NCI-H226 (cell line): Measurements from ENCODE around the gene ANO9.

Experiments used
- DNase-seq: peaks from one replicate; pipeline ENCODE4 v3.0.0-alpha.2; 2015

The ANO9 gene

DNA sequence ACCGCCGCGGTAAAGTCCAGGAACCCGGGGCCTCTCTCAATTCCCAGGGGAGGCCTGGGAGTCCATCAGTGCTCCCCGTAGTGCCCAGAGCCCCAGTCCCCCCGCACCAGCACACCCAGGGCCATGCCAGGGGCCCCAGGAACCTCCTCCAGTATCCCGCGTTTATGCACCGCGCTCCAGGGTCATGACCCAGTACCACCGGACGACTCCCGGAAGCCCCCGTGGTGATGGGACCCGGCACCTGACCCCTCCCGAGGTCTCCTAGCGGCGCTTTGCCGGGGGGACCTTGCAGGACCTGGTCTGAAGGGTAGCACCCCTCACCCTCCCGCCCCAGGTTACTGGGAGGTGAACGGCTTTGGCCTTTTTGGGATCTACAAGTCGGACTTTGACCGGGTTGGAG is 61.3 kb downstream of the ANO9 start:
- no peak for DNase-seq

DNA sequence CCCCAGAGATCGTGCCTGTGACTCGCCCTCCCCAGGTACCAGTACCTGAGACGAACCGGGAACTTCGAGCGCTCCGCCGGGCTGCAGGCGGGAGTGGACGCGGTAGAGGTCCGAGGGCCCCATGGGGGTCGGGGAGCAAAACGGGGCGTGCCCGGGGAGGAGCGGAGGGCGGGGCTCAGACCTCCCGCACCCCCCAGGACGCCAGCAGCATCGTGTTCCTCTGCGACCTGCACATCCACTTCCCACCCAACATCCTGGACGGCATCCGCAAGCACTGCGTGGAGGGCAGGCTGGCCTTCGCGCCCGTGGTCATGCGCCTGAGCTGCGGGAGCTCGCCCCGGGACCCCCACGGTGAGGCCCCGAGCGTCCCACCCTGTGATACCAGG is 61.7 kb downstream of the ANO9 start:
- no peak for DNase-seq

DNA sequence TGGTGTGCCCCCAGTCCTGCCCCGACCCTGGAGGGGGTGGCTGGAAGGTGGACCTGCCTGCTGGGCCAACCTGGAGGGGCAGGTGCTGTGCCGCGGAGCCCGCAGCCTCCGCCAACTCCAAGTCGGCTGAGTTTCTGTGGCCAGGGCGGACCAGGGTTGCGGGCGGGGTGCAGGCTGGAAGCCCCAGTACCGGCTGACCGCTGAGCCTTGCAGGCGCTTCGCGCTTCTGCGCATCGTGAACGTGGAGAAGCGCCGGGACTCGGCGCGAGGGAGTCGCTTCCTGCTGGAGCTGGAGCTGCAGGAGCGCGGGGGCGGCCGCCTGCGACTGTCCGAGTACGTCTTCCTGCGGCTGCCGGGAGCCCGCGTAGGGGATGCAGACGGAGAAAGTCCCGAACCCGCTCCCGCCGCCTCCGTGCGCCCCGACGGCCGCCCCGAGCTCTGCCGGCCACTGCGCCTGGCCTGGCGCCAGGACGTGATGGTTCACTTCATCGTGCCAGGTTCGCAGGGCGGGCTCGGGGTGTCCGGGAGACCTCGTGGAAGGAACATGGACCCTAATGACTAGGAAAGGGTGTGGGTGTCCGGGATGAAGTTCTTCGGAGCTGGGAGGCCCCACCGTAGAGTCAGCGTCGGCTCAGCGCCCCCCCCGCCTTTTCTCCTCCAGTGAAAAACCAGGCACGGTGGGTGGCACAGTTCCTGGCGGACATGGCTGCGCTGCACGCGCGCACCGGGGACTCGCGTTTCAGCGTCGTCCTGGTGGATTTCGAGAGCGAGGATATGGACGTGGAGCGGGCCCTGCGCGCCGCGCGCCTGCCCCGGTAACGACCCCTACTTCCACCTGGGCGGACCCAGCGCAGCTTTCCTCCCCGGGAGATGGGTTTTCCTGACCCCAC is 62.4 kb downstream of the ANO9 start:
- no peak for DNase-seq

DNA sequence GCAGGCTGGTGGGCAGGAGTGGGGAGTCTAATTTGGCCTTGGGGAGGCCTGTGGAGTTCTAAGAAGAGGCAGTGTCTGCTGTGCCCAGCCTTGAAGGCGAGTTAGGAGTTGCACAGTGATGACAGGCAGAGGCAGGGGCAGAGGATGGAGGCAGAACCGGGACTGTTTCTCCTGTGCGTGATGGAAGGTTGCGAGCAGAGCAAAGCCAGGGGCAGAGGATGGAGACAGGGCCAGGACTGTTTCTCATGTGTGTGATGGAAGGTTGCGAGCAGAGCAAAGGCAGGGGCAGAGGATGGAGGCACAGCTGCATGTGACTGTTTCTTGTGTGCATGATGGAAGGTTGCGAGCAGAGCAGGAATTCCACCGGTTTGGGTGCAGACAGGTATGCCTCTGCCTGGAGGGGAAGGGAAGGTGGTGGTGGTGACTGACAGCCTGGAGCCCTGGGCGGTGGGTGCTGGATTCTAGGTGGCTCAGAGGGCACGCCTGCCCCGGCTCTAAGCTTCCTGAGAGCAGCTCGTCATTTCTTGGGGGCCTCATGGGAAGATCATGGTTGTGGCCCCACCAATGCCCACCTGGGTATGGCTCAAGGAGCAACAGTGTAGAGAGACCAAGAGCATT is 63.8 kb downstream of the ANO9 start:
- no peak for DNase-seq

DNA sequence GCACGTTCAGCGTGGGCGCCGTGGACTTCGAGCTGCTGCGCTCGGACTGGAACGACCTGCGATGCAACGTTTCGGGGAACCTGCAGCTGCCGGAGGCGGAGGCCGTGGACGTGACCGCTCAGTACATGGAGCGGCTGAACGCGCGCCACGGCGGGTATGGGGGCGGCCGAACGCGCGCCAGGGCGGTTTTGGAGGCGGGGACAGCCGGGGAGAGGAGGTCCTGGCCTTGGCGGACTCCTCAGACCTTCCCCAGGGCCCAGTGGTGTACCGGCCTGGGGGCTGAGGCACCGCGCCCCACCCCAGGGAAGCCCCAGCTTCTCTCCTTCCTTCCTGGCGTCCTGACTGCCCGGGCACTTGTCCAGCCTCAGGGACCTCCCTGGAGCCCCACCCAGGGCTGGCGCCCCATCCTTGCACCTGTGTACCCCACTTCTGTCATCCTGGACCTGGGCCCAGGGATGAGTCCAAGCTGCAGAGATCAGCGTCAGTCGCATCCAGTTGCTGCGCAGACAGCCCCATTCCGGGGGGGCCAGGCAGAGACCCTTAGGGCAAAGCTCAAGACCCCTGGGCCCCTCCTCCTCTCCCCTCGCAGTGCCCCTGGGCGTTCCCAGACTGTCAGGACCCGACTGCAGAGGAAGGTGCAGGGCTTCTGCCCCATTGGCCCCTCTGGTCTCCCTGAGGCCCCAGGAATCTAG is 64.5 kb downstream of the ANO9 start:
- DNase-seq = no peak

DNA sequence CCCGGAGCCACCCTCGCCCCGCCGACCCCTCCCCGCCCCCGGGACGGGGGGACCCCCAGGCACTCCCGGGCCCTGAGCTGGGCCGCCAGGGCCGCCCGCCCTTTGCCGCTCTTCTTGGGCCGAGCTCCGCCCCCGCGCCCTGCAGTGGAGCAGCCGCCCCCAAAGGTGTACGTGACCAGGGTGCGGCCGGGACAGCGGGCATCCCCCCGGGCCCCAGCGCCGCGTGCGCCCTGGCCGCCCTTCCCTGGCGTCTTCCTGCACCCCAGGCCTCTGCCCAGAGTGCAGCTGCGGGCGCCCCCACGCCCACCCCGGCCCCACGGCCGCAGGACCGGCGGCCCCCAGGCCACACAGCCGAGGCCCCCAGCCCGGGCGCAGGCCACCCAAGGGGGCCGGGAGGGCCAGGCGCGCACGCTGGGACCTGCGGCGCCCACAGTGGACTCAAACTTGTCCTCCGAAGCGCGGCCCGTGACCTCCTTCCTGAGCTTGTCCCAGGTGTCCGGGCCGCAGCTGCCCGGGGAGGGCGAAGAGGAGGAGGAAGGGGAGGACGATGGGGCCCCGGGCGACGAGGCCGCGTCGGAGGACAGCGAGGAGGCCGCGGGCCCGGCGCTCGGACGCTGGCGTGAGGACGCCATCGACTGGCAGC is 65.2 kb downstream of the ANO9 start:
- no peak for DNase-seq

DNA sequence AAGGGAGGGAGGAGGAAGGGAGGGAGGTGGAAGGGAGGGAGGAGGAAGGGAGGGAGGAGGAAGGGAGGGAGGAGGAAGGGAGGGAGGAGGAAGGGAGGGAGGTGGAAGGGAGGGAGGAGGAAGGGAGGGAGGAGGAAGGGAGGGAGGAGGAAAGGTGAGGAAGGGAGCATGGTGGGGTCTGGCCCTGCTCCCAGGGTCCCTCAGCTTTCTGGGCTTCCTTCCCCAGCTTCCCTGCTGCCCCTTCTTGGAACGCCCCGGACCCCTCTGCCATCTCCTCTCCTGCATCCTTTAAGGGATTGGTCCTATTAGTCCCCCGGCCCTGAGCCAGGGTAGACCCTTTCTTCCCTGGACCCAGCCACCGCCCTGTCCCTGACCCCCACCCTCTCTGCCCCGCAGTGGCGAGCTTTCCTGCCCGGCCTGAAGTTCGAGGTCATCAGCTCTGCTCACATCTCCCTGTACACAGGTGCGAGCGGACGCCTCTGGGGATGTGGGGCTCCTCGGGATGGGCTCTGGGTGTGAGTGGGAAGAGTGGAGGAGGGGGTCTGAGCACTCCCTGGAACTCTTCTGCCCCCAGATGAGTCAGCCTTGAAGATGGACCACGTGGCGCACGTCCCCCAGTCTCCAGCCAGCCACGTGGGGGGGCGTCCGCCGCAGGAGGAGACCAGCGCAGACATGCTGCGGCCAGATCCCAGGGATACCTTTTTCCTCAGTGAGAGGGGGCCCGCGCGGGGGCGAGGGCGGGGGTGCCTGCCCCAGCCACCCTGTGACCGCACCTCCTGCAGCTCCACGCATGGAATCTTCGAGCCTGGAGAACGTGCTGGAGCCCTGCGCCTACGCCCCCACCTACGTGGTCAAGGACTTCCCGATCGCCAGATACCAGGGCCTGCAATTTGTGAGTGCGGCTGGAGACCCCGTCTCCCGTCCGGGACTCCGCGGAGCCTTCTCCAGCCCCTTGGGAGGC is 66.5 kb downstream of the ANO9 start:
- no peak for DNase-seq

DNA sequence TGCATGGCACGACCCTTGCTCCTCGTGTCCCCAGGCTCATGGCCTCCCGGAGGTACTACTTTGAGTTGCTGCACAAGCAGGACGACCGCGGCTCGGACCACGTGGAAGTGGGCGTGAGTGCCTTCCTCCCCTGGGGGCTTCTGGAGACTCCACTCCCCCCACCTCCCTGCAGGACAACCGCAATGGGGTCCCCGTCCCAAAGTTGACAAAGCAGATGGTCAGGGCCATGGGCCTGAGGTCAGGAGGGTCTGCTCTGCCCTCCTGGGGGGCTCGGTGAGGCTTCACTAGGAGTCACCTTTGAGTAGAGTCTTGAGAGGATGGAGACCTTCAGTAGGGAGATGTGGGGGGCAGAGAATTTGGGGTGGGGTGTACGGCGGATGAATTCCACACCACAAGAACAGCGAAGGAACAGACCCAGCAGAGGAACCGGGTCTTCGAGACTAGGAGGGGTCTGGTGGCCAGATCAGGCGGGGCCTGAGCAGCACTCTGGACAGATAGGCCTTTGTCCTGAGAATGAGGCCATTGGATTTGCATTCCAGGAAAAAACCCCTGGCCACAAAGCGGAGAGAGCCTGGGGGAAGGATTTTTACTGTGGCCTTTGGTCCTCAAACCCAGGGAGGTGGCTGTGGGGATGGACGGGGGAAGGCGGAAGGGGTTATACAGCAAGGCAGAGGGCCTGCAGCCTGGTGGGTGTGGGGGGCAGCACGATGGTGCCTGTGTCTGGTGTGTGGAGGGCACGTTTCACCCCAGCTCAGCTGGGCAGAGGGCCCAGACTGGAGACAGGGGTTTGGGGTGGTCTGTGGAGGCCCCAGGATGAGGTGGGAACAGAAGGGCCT is 67.9 kb downstream of the ANO9 start:
- no peak for DNase-seq

DNA sequence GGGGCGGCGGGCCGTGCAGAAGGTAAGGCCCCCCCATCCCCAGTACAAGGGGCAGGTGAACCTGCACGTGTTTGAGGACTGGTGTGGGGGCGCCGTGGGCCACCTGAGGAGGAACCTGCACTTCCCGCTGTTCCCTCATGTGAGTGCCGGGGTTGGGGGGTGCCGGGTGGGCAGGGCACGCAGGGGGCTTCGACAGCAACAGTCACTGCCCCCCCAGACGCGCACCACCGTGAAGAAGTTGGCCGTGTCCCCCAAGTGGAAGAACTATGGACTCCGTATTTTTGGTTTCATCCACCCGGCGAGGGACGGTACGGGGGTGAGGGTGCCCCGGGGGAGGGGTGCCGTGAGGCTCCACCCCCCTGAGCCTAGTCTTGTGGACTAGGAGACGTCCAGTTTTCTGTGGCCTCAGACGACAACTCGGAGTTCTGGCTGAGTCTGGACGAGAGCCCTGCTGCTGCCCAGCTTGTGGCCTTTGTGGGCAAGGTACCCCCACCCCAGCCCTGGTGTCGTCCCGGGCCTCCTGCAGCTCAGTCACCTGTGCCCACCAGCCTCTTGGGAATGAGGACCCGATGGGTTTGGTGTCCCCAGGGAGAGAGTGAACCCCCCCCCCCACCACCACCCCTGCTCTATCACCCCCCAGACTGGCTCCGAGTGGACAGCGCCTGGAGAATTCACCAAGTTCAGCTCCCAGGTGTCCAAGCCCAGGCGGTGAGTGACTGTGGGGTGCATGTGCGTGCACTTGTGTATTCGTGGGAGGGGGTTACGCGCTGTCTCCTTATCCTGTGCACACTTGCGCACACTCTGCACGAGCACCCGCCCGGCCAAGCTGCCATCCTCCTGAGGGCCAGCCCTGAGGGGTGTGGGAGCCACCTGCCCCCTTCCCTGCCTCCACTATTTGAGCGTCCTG is 68.7 kb downstream of the ANO9 start:
- DNase-seq = no peak

DNA sequence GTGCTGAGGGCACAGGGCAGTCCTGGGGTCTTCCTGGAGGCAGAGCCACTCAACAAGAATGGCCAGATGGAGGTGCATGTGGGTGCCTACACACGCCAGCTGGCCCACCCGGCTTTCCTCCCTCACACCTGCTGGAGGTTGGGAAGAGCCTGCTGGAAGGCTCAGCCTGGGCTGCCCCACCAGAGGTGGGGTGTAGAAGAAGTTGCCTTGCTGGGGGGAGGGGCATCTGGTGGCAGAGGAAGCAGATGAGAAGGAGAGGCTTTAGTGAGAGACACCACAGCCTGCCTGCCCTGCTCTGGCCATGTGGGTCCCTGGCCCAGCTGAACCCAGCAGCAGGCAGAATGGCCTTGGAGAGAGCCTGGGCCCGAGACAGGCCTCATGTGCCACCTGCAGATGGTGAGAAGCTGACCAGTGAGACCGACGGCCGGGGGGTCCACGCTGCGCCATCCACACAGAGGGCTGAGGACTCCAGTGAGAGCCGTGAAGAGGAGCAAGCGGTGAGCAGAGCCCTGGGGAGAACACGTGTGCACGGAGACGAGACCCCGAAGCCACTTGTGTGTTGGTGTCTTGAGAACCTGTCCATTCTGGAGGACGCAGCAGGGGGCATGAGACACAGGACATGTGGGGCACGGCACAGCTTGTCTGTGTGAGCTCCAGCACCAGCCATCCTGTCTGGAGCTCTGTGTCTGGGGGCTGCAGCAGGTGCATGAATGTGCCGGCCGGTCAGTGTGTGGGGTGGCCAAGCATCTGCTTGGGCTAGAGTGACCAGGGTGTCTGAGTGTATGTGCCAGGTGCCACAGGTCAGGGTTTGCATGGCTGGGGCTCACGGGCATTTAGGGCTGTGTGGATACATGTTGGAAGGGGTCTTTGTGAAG is 69.9 kb downstream of the ANO9 start:
- no peak for DNase-seq

DNA sequence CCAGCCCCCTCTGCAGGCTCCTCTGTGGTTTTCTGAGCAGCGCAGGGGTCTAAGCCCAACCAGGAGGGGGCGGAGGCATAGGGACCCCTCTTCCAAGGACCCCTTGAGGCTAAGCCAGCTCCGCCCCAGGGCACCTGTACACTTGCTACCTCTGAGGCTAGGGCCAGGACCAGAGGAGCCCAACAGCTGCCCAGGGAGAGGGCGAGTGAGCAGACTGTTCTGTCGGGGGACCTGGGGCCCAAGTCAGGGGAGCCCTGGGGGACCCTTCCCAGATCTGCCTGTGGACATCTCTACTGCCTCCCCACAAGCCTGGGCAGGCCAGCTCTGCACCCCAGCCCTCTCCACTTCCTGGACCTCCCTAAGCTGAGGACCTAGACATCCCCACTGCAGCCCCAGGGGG is 70.8 kb downstream of the ANO9 start:
- no peak for DNase-seq

DNA sequence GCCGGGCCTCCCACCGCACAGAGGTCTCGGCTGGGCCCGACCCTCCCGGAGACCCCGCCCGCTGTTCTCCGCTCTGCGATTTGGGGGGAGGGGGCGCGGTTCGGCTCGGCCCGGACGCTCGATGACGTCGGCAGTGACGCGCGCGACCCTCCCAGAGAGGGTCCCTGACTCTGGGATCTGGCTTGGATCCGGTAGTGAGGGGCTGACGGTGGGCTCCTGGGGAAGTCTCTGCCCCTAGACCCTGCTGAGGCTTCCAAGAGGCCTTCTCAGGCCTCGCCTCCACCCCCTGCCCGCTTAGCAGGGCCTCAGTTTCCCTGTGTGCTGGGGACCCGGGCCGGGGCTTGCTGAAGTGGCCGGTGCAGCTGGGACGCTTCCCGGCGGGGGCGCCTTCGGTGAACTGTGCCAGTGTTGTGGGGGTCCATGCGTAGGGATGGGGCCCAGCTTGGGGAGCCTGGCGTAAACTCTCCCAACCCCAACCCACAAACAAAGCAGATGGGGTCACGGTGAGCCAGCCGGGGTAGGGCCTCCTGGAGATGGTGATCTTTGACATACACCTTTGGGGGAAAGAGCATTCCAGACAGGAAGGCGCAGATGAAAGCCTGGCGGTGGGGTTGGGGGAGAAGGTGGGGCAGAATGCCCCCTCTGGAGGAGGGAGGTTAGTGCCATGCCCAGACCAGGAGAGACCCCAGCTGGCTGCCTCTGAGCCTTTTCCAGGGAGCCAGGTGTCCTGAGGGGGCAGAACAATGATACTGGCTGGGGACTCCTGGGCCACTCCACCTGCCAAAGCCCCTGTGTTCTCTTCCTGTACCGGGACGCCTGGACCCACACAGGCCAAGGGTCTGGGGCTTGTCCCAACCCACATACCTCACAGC is 71.5 kb downstream of the ANO9 start:
- DNase-seq = no peak

DNA sequence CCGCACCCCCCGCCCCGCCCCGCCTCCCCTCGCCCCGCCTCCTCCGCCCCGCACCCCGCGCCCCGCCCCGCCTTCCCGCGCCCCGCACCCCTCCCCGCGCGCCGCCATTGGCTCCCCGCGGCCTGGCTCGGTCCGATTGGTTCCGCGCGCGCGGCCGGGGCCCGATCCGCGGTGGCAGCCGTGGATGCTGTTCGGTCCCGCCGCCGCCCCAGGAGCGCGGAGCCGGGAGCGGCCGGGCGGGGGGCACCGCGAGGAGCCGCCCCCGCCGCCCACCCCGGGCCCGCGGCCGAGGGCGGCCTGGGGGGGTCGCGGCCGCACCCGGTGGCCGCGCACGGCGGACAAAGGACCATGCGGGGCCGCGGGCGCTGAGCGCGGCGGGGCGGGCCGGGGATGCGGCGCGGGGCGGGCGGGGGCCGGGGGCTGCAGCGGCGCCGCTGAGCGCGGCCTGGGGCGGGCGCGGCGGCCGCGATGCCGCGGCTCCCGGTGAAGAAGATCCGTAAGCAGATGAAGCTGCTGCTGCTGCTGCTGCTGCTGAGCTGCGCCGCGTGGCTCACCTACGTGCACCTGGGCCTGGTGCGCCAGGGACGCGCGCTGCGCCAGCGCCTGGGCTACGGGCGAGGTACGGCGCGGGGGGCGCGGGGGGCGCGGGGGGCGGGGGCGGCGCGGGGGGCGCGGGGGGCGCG is 72.3 kb downstream of the ANO9 start, which contains the start of gene B4GALNT4:
Gene B4GALNT4, plus strand, starts transcription at position 164 of the 683 bp plus-strand sequence. Its CDS starts 305 bp downstream, at position 469.
- peak; percentile 33 for DNase-seq

DNA sequence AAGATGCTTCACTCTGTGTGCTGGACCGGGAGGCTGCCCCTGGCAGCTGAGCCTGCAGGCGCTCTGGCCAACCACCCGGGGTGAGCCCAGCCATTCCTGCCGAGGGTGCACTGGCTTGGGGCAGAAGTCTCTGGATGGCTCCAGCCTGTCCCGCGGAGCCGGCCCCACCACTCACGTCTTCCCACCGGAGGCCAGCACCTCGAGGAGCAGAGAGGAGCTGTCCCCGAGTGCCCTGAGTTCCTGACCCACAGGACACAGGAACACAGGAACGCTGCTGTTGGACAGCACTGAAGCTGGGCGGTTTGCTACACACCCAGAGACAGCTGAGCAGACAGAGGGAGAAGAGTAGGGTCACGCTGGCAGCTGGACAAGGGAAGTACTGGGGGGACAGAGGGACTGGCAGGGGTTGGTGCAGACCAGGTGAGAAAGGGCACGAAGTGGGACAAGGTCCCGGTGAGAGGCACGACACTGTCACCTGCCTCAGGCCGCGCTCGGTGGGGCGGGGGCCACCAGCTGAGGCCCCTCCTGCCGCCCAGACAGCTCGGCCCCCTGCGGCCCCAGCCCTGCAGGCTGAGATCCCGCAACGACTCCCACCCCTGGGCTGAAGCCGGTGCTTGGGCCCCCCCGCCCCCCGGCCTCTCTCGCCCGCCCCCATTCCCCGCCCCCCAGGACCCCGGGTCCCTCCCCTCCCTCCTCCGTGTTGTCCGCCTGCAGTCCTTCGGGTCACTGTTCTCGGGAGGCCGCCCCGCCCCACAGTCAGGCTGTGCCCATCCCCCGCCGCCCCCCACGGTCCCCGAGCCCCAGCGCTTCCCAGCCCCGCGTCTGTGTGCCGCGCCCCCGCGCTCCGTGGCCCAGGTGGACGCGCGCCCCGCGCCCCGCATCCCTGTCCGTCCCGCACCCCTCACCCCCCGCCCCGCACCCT is 73.1 kb downstream of the ANO9 start:
- no peak for DNase-seq

DNA sequence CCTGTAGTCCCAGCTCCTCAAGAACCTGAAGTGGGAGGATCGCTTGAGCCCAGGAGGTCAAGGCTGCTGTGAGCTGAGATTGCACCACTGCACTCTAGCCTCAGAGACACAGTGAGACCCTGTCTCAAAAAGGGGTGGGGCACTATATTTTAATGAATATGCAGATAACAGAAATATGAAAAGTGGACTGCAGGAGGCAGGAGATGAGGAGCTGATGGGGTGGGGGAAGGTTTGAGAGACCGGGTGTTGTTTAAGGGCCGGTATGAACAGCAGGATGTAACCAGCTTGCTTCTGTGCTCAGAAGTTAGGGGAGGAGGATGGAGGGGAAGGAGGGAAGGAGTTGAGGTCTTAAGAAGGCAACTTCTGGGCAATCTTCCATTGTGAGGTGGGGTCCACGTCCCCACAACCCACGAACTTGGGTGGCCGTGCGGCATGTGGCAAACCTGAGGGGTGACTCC is 73.8 kb downstream of the ANO9 start:
- DNase-seq = no peak
